ENCODE results near the gene CD300C.
"Not testable (repeated sequence)": the region's sequence is repeated elsewhere in the genome, so short reads cannot be mapped to it uniquely, and the experiment has no call there.

CD300C gene

DNA sequence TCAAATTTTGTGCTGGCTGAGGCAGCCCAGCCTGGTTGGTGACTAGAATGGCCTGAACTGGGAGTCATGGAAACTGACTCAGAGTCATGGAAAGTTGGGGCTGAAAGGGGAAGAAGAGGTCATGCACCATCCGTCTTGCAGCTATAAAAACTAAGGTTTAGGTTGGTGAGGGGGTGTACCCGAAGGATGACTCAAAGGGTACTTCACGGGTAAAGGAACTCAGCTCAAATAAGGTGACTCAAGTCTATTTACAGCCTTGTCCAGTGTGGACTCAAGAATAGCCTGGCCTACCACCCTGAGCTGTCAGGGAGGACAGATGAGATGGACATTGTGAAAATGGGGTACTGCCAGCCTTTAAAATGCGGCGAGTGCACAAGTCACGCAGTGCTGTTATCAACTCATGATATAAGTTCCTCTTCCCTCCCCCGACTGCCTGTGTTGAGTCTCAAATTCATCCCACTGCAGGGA, 33.3 kb downstream of the CD300C start:
- no peak for DNase-seq (ENCODE audit: low spot score)

DNA sequence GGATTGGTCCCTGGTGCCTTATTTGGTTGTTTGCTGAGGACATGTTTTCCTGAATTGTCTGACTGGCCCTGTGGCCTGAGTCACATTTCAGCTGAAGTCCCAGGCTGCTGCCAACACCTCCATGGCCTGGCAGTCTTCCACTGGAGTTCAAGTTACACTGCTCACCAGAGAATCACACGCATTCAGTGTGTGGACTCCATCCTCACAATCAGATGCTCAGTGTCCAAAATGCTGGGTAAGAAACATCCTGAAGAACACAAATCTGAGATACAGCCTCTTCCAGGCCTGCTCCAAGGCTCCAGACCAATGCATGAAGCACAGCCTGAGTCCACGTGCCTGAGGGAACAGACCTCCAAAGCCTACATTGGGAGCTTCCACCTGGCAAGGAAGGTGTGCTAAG, 33.9 kb downstream of the CD300C start:
- DNase-seq (ENCODE audit: low spot score) = no peak

DNA sequence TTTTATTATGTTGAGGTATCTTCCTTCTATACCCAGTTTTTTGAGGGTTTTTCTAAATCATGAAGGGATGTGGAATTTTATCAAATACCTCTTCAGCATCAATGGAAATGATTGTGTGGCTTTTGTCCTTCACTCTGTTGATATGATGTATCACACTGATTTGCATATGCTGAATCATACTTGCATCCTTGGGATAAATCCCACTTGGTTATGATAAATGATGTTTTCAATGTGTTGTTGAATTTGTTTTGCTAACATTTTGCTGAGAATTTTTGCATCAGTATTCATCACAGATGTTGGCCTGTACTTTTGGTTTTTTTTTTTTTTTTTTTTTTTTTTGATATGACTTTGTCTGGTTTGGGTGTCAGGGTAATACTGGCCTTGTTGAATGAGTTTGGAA, 37.8 kb downstream of the CD300C start:
- DNase-seq (ENCODE audit: low spot score) = no peak

DNA sequence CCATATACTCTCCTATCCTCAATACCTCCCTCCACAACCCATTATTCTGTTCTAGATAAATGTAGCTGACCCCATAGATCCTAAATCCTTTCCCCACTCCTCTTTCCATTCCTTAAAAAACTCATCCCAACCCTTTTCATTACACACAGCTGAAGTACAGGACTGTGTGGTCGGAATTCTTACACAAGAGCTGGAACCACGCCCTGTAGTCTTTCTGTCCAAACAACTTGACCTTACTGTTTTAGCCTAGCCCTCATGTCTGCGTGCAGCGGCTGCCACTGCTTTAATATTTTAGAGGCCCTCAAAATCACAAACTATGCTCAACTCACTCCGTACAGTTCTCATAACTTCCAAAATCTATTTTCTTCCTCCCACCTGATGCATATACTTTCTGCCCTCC, 42.0 kb downstream of the CD300C start:
- DNase-seq (ENCODE audit: low spot score) = not testable (repeated sequence)

- no peak for DNase-seq (ENCODE audit: low spot score)
Observed at GRCh38 chr17:74502861-74503260, 43.1 kb downstream of the CD300C start.

DNA sequence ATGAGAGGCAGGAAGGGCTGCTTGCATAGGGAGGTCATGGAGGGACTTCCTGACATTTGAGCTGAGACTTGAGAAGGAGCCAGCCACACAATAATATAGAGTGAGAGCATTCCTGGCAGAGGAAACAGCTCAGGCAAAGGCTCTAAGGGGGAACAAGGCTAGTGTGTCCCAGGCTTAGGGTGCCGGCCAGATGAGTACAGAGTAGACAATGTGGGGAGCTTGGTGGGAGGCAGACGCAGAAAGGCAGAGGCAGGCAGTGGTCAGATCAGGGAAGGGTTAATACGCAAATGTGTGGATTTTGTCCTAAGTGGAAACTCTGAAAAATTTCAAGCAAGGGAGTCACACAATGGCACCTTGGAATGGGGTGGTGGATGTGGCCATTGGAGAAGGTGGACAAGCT, 45.9 kb downstream of the CD300C start:
- no peak for DNase-seq (ENCODE audit: low spot score)

GRCh38 chr17:74497471-74497870, 48.4 kb downstream of the CD300C start:
- DNase-seq (ENCODE audit: low spot score) = no peak

- DNase-seq (ENCODE audit: low spot score) = peak; percentile 78
Observed at GRCh38 chr17:74493331-74493833, 52.5 kb downstream of the CD300C start.

GRCh38 chr17:74491626-74492025, 54.3 kb downstream of the CD300C start:
- DNase-seq (ENCODE audit: low spot score) = peak; percentile 54

Data from CD4-positive, alpha-beta T cell treated with Interleukin-2 at 100 ng/mL for 4 hours (primary cell).